ENCODE measurements around the gene ATP8B4.

GRCh38 chr15:49908236-49908932, 210.6 kb downstream of the ATP8B4 start:
- TF ChIP-seq CTCF (IDR thresholded peaks at IDR 0.05) = no peak
- no peak for TF ChIP-seq POLR2A (IDR thresholded peaks at IDR 0.05)

All from thyroid gland (tissue), 4 donors.